GM23338 (cell line): ENCODE results near the gene KCTD4.

Experiments
- EZH2 ChIP-seq: fragments of 200-600 bp; sonication (generic); IDR thresholded peaks from one replicate; pipeline ENCODE4 v1.8.0; 2017; ENCODE audit warnings: antibody characterized with exemption, mild to moderate bottlenecking, low read depth; ENCODE audit not compliant: unreplicated experiment
- JUNB ChIP-seq: IDR thresholded peaks from one replicate; pipeline ENCODE4 v1.6.1; 2016; ENCODE audit warnings: antibody characterized with exemption; ENCODE audit not compliant: unreplicated experiment
- TF ChIP-seq, protein P1 (sequence below), 2 experiments: fragments of 200-600 bp in 1 of 2; sonication (generic) in 1 of 2; conservative IDR thresholded peaks; 2 replicates each; pipeline versions ENCODE4 v1.5.1 to v1.6.1; 2016 to 2017; ENCODE audit warnings: antibody characterized with exemption in 2 of 2, low read depth in 2 of 2, mild to moderate bottlenecking in 2 of 2, moderate library complexity in 1 of 2

DNA sequence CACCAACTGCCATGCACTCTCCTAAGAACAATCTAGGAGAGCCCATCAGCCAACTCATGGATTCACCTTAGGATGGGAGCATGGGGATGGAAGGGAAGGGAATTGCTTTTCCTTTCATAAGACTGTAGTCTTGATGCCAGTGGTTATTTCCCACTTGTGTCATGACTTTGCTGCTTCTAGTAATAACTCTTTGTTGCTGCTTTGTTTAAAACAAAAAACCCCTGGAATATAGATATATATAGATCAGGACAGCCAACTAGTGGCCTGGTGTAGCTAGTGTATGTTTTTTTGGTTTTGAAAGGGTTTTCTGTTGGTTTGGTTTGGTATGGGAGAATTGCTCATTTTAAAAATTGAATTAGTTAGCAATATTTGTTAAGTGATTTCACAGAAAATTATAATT lies 39.3 kb upstream of the KCTD4 start:
- TF ChIP-seq, protein P1, sequence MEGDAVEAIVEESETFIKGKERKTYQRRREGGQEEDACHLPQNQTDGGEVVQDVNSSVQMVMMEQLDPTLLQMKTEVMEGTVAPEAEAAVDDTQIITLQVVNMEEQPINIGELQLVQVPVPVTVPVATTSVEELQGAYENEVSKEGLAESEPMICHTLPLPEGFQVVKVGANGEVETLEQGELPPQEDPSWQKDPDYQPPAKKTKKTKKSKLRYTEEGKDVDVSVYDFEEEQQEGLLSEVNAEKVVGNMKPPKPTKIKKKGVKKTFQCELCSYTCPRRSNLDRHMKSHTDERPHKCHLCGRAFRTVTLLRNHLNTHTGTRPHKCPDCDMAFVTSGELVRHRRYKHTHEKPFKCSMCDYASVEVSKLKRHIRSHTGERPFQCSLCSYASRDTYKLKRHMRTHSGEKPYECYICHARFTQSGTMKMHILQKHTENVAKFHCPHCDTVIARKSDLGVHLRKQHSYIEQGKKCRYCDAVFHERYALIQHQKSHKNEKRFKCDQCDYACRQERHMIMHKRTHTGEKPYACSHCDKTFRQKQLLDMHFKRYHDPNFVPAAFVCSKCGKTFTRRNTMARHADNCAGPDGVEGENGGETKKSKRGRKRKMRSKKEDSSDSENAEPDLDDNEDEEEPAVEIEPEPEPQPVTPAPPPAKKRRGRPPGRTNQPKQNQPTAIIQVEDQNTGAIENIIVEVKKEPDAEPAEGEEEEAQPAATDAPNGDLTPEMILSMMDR (conservative IDR thresholded peaks at IDR 0.05; ENCODE audit: low read depth in 2 of 2): no peak
- TF ChIP-seq JUNB (no peak), EZH2 (no peak)
